ENCODE data around the gene GALK2.

The GALK2 gene

DNA sequence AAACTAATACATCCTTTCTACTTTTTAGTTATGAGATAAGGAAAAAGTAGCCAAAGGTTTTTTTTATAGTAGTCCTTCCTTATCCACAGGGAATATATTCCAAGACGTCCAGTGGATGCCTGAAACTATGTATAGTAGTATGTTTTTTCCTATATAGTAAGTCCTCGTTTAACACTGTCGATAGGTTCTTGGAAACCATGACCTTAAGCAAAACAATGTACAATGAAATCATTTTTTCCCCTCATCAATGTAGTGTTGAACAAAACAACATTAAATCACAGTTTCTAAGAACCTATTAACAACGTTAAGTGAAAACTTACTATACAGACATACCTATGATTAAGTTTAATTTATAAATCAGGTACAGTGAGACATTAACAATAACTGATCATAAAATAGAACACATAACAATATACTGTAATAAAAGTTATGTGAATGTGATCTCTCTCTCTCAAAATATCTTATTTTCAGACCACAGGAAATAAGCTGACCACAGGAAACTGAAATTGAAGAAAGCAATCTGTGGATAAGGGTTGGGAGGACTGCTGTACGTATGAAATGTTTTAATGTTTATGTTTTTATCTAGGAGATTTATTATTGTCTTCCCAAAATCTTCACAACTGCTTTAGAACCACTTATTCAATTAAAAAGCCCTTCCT lies 35.2 kb upstream of the GALK2 start:
- no peak overlapping the region for H3K4me3 ChIP-seq (ENCODE audit: low read depth, low read length)
- TF ChIP-seq, protein P1, sequence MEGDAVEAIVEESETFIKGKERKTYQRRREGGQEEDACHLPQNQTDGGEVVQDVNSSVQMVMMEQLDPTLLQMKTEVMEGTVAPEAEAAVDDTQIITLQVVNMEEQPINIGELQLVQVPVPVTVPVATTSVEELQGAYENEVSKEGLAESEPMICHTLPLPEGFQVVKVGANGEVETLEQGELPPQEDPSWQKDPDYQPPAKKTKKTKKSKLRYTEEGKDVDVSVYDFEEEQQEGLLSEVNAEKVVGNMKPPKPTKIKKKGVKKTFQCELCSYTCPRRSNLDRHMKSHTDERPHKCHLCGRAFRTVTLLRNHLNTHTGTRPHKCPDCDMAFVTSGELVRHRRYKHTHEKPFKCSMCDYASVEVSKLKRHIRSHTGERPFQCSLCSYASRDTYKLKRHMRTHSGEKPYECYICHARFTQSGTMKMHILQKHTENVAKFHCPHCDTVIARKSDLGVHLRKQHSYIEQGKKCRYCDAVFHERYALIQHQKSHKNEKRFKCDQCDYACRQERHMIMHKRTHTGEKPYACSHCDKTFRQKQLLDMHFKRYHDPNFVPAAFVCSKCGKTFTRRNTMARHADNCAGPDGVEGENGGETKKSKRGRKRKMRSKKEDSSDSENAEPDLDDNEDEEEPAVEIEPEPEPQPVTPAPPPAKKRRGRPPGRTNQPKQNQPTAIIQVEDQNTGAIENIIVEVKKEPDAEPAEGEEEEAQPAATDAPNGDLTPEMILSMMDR (IDR thresholded peaks at IDR 0.05; ENCODE audit: control insufficient read depth, extremely low read depth, insufficient read depth) = no peak
- no peak for DNase-seq (ENCODE audit: low read depth)

DNA sequence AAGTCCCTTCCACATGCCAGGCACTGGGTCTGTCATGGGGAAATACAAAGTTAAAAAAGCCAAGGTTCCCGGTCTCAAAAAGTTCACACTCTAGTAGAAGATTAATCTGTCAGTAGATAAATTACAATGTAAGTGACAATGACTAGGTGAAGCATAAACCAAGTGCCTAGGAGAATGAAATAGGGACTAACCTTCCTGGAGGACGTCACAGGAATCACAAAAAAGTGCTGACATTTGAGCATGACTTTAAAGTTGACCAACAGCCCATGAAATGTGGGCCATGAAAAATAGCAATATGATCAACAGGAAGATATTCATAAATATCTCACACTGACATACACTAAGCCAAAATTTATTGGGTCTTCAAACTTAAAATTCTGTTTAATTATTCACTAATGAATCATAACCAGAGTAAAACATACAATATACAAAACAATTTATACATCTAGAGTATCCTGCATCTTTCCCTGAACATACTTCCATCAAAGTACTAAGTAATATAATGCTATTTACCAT lies 34.6 kb upstream of the GALK2 start:
- H3K4me3 ChIP-seq (ENCODE audit: low read depth, low read length) = no peak overlapping the region
- DNase-seq (ENCODE audit: low read depth) = no peak
- TF ChIP-seq, protein P1 (IDR thresholded peaks at IDR 0.05; ENCODE audit: control insufficient read depth, extremely low read depth, insufficient read depth) = no peak

DNA sequence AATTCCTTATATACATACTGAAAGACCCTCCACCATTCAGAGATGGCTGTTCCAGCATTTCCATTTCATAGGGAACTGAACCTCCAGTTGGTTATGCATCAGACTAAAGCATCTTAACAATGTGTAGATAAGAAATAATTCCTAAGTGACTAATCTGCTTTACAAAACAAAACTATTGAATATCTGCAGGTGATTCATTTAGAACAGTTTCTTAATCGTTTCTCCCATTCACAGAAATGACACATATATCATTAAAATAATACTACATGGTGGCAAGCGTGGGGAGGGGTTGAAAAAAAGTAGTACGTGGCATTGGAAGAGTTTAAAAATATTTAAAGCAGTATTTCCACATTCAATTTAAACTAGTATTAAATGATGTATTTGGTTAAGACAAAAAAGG lies 34.1 kb upstream of the GALK2 start:
- TF ChIP-seq, protein P1 (IDR thresholded peaks at IDR 0.05; ENCODE audit: control insufficient read depth, extremely low read depth, insufficient read depth) = no peak
- DNase-seq (ENCODE audit: low read depth) = no peak
- no peak overlapping the region for H3K4me3 ChIP-seq (ENCODE audit: low read depth, low read length)

DNA sequence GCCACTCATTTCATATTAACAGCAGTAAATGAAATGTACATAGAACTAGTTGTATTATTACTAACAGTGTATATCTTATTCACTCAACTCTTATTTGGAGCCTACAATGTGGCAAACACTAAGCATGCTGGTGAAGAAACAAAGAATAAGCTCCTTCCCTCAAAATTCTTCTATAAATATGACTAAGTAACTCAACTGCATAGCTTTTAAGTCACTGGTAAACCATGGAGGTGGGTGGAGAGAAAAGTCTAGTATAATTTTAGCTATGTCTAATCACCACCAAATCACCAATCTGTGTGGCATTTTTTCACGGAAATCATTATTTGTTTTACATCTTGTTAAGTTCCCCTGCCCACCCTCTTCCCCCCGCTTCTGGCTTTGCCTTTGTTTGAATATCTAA lies 32.2 kb upstream of the GALK2 start:
- DNase-seq (ENCODE audit: low read depth) = no peak
- TF ChIP-seq, protein P1 (IDR thresholded peaks at IDR 0.05; ENCODE audit: control insufficient read depth, extremely low read depth, insufficient read depth) = no peak
- H3K4me3 ChIP-seq (ENCODE audit: low read depth, low read length) = no peak overlapping the region

DNA sequence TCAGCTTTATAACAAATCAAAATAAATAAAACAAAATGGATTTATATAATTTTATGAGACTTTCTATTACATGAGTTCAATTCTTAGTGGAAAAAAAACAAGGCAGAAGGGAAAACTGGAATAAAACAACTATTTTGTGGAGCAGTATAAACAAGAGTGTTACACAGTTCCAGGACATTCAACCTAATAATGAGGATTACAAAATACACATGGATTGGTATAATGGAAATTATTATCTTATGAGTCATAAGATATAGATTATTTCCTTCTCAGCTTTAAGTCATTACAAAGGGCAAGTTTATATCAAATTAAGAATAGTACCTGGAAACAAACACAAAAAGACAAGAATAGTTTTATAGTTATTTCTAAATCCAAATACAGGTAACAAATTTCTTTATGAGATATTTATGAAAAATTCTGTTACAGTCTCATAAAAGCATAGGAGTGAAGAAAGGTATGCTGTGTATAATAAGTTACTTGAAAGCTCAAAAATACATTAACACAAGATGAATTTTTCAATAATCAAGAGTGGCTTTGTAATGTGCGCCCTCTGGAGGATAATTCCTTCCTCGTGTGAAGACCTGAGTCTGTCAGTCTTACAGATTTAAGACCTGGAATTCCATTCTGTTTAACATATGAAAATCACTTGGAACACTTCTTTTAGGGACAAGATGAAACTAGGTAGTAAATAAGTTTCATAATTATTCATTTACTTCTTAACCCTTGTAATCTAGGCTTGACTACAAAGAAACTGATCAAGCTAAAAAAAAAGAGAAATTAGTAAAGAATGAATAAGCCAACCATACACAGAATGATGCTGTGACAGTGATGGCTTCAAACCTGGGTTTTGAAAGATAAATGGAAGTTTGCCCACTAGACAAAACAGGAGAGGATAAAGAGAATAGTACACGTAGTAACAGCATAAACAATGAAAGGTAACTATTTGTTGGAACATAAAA lies 24.1 kb upstream of the GALK2 start:
- DNase-seq (ENCODE audit: low read depth) = peak; percentile 51
- TF ChIP-seq, protein P1 (IDR thresholded peaks at IDR 0.05; ENCODE audit: control insufficient read depth, extremely low read depth, insufficient read depth) = peak; percentile 77
- H3K4me3 ChIP-seq (ENCODE audit: low read depth, low read length) = no peak overlapping the region

DNA sequence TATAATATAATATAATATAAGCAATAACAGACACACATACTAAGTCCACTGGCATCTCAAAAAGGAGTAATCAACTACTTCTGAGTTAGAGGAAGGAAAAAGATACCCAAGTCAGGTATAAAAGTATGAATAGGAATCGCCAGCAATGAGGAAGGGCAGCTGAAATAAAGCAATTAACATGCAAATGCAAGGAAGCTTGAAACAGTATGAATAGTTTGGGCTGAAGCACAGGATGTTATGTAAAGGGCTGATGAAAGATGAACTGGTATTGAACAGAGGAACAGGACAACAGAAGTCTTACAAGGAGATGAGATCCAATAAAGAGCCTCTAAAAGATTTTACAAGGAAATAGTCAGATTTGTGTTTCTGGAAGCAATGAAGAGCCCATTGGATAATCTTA lies 21.7 kb upstream of the GALK2 start:
- no peak for DNase-seq (ENCODE audit: low read depth)

More for the DNA sequence above, 21.7 kb upstream of the GALK2 start:
- H3K4me3 ChIP-seq (ENCODE audit: low read depth, low read length) = no peak overlapping the region
- TF ChIP-seq, protein P1 (IDR thresholded peaks at IDR 0.05; ENCODE audit: control insufficient read depth, extremely low read depth, insufficient read depth) = no peak

Measured in LNCaP clone FGC (cell line).